Adrenal gland (tissue), 12 donors: Measurements from ENCODE around the gene IRS2. TPM values are rescaled to one million over a fixed set of nuclear protein-coding genes. Genes with fewer than 3 reads are reported as not detected.

Experiments used
- DNase-seq, 7 donors: peaks; one replicate each; pipeline ENCODE4 v3.0.0-alpha.2; 2019 to 2020
- H3K27ac ChIP-seq, 5 donors: fragments of 200-600 bp; sonication (generic) in 4 of 5; 1 replicate in 3 of 5; 2 replicates in 2 of 5; pipeline versions ENCODE4 v1.5.1 to v1.8.0; 2016 to 2020; ENCODE audit warnings: mild to moderate bottlenecking in 1 of 5
- H3K27me3 ChIP-seq: fragments of 200-600 bp; 2 replicates; pipeline ENCODE4 v1.8.0; 2021
- H3K36me3 ChIP-seq, 2 donors: fragments of 200-600 bp; replicated peaks in 1 of 2; 1 replicate in 1 of 2; 2 replicates in 1 of 2; pipeline versions ENCODE4 v1.5.1 to v1.8.0; 2018 to 2022
- H3K4me1 ChIP-seq, 2 donors: fragments of 200-600 bp; replicated peaks in 1 of 2; 1 replicate in 1 of 2; 2 replicates in 1 of 2; pipeline versions ENCODE4 v1.5.1 to v1.8.0; 2018 to 2021
- H3K4me3 ChIP-seq, 4 donors: fragments of 200-600 bp; sonication (generic) in 3 of 4; one replicate each; pipeline ENCODE4 v1.5.1; 2016 to 2018
- H3K9me3 ChIP-seq, 3 donors: fragments of 200-600 bp; sonication (generic) in 1 of 3; replicated peaks in 1 of 3; 1 replicate in 2 of 3; 2 replicates in 1 of 3; pipeline versions ENCODE4 v1.5.1 to v1.8.0; 2016 to 2021
- CTCF ChIP-seq, 6 experiments: fragments of 450-650 bp in 4 of 6; fragments of 200-600 bp in 2 of 6; sonication (generic) in 1 of 6; IDR thresholded peaks; 1 replicate in 5 of 6; 2 replicates in 1 of 6; pipeline versions ENCODE4 v1.5.1 to v1.8.0; 2016 to 2021; ENCODE audit warnings: antibody characterized with exemption in 6 of 6, mild to moderate bottlenecking in 2 of 6, moderate library complexity in 1 of 6
- POLR2A ChIP-seq, 2 donors: fragments of 450-650 bp; IDR thresholded peaks; one replicate each; pipeline ENCODE4 v1.6.1; 2017; ENCODE audit warnings: antibody characterized with exemption in 2 of 2, mild to moderate bottlenecking in 2 of 2, moderate library complexity in 1 of 2
- WGBS, 4 donors: extraction: QIAGEN DNeasy Blood & Tissue Kit in 2 of 4; methylation state at CpG; one replicate each; pipeline versions ENCODE4 v1.1.5 to v1.1.7; 2013 to 2017; 5-methylcytosine and 5-hydroxymethylcytosine counted together
- intact Hi-C, 2 donors: fragments of 100-400 bp; cut with DNase I; formaldehyde crosslinking; loops; one replicate each; pipeline versions ENCODE4 v1.14.1 to v1.15.0; 2022 to 2023
- polyA plus RNA-seq, 3 donors: library from polyadenylated mRNA; stranded (reverse); fragments of 200-250 nt in 2 of 3; fragments of 350-450 nt in 1 of 3; fragmentation: Illumina TruSeq in 1 of 3; extraction: RNeasy Lipid Tissue Mini Kit (QIAGEN cat#74804) in 1 of 3; gene quantifications; one replicate each; pipeline ENCODE4 v1.2.3, GENCODE V29; 2013 to 2014
- total RNA-seq, 9 donors: library from RNA; depleted of rRNA in 4 of 9; stranded (reverse); fragments of >200 nt in 4 of 9; fragments of 120-200 nt in 1 of 9; fragmentation: NEBNext Ultra II Directional in 1 of 9; extraction: Animal tissue kit (Norgen Biotek cat#: 25700) in 1 of 9; gene quantifications; one replicate each; pipeline versions ENCODE4 v1.1.0 to v1.2.4, GENCODE V29; 2013 to 2023
- donor health status: healthy with polysubstance abuse.
- donor health status: Bipolar disorder and iron deficiency.
- donor health status: DM: yes; HTN: yes; CAD: no.
- donor health status: DM: no; HTN: no; CAD: no.
- donor health status: DM: no; HTN: no; CAD: no.
- donor health status: DM: yes; HTN: yes; CAD: no.

Gene IRS2
- total and polyA plus RNA-seq, 12 donors = 11.0 to 84.2 (median 47.4) TPM

GRCh38 chr13:109815651-109816050 lies 29.3 kb upstream of the IRS2 start:
- Histone ChIP-seq H3K27me3 (no peaks in the 10 kb centered on the region), H3K4me1 (no peaks in the 10 kb centered on the region), H3K27ac (no peak overlapping the region), H3K9me3 (no peaks in the 10 kb centered on the region), H3K36me3 (no peaks in the 10 kb centered on the region), H3K4me3 (no peak overlapping the region)
- no peak for DNase-seq
- 71 to 88% (median 76%) methylated on average over 5 of the region's 5 CpGs for WGBS, 4 donors
- intact Hi-C loops = no loop called here
- TF ChIP-seq CTCF (IDR thresholded peaks at IDR 0.05) = no peak

DNA sequence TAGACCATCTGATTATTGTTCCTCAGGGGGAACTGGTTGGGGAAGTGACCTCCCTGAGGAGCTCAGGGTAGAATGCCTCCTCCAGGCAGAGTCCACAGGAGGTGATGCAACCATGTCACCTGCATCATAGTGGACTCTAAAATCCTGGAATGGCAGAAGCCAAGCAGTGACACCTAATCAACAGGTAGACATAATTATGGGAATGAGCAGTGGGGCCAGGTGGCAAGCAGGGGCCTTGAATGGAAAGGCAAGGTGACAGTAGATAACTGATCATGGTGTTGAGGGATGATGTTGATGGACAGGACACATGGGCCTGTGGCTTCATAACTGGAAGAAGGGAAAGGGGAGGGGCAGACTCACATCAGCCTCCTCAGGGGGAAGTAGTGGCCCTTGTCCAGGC lies 27.3 kb upstream of the IRS2 start:
- Histone ChIP-seq H3K27ac (no peak overlapping the region), H3K36me3 (no peaks in the 10 kb centered on the region), H3K9me3 (no peaks in the 10 kb centered on the region), H3K4me1 (no peaks in the 10 kb centered on the region), H3K27me3 (no peaks in the 10 kb centered on the region), H3K4me3 (no peak overlapping the region)
- intact Hi-C loops = no loop called here
- no peak for DNase-seq
- TF ChIP-seq CTCF (IDR thresholded peaks at IDR 0.05) = no peak
- TF ChIP-seq POLR2A (IDR thresholded peaks at IDR 0.05) = no peak

DNA sequence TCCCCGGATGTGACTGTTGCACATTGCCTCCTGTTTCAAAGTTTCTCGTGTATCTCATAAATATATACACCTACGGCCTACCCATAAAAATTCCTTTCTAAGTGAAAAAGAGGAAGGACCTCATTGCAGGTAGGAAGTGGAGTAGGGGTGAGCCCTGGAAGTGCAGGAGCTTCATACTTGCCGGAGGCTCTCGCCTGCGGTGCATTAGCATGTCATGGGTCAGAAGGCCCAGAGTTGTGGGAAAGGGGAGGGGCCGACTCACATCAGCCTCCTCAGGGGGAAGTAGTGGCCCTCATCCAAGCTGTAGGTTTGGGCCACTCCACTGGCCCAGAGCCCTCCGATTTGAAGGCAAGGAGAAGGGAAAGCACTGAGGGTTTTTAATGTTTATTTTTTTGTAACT lies 26.0 kb upstream of the IRS2 start:
- Histone ChIP-seq H3K36me3 (no peaks in the 10 kb centered on the region), H3K27ac (no peak overlapping the region), H3K4me1 (no peaks in the 10 kb centered on the region), H3K4me3 (no peak overlapping the region), H3K9me3 (no peaks in the 10 kb centered on the region), H3K27me3 (no peaks in the 10 kb centered on the region)
- WGBS, 4 donors = 81 to 86% (median 85%) methylated on average over 8 of the region's 8 CpGs
- DNase-seq = no peak
- no peak for TF ChIP-seq POLR2A (IDR thresholded peaks at IDR 0.05)
- no peak for TF ChIP-seq CTCF (IDR thresholded peaks at IDR 0.05)
- intact Hi-C loops = no loop called here

GRCh38 chr13:109810761-109811510 lies 24.6 kb upstream of the IRS2 start:
- Histone ChIP-seq H3K4me1 (no peaks in the 10 kb centered on the region), H3K27ac (no peak overlapping the region), H3K36me3 (no peaks in the 10 kb centered on the region), H3K27me3 (no peaks in the 10 kb centered on the region), H3K9me3 (no peaks in the 10 kb centered on the region), H3K4me3 (no peak overlapping the region)
- intact Hi-C loops = no loop called here
- TF ChIP-seq CTCF (IDR thresholded peaks at IDR 0.05) (no peak), POLR2A (IDR thresholded peaks at IDR 0.05) (no peak)
- DNase-seq = no peak
- 86 to 95% (median 87%) methylated on average over 14 to 19 of the region's 19 CpGs for WGBS, 4 donors
